Measurements from ENCODE around the gene ANKRD11. TPM values are rescaled to one million over a fixed set of nuclear protein-coding genes. Genes with fewer than 3 reads are reported as not detected.

The ANKRD11 gene
- 89.4 and 93.5 TPM in 2 replicates for total RNA-seq

GRCh38 chr16:89490439-89491237 lies at the start of gene ANKRD11:
Gene ANKRD11 (minus strand): TSS chr16:89490561. CDS start chr16:89317019, 173,542 bp downstream.

GRCh38 chr16:89507834-89508590 lies 17.7 kb upstream of the ANKRD11 start, which contains the start of gene SPG7:
Gene SPG7 (plus strand): TSS chr16:89508403. CDS start chr16:89508418, 15 bp downstream.

Other genes starting within 250 kb of the ANKRD11 start
- 115 and 133 TPM in 2 replicates for gene SPG7, start 17.8 kb upstream of the ANKRD11 start, total RNA-seq
- 1,799 and 3,143 TPM in 2 replicates for gene RPL13, start 70.1 kb upstream of the ANKRD11 start, total RNA-seq
- 18.5 and 27.7 TPM in 2 replicates for gene CPNE7, start 85.2 kb upstream of the ANKRD11 start, total RNA-seq
- gene DPEP1, start 123.1 kb upstream of the ANKRD11 start, total RNA-seq = not detected in 2 replicates
- 76.9 and 94.3 TPM in 2 replicates for gene CHMP1A, start 167.1 kb upstream of the ANKRD11 start, total RNA-seq
- gene SPATA33, start 167.3 kb upstream of the ANKRD11 start, total RNA-seq = 2.9 and 3.2 TPM in 2 replicates
- 58.2 and 58.4 TPM in 2 replicates for gene CDK10, start 196.1 kb upstream of the ANKRD11 start, total RNA-seq
- gene SPATA2L, start 211.1 kb upstream of the ANKRD11 start, total RNA-seq = 14.4 and 16.9 TPM in 2 replicates
- 8.1 and 8.9 TPM in 2 replicates for gene VPS9D1, start 230.3 kb upstream of the ANKRD11 start, total RNA-seq
- gene ZNF276, start 231.0 kb upstream of the ANKRD11 start, total RNA-seq = 16.7 and 17.2 TPM in 2 replicates

All from uterine smooth muscle cell (primary cell).